ENCODE data around the gene GBE1. TPM values are rescaled to one million over a fixed set of nuclear protein-coding genes. Genes with fewer than 3 reads are reported as not detected.

GBE1 gene
- total and polyA plus RNA-seq, 11 donors, result 32.3 to 204 (median 95.9) TPM

DNA sequence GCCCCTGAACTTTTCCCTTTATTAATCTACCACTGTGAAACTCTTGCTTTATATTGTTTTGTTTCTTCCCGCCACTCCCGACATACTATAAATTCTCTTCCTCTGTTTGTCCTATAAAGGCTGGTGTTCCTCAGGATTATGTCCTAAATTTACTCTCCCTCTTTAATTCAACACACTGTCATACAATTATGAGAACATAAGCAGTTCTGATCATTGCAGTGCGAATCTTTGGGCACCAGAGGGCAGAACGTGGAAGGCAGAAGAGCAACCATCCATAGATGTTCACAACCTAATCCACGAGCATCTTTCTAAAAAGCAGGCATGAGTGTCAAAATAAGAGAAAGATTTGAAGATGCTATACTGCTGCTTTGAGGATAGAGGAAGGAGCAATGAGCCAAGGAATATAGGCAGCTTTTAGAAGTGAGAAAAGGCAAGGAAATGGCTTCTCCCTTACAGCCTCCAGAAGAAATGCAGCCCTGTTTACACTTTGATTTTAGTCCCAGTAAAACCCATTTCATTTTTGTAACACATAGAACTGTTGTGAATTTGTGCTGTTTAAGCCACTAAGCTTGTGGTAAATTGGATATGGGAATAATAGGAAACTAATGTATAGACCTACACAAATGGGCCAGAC is 179.4 kb downstream of the GBE1 start:
- peaks cover 0 to 63% (median 5%) of the 10 kb centered on the region in 9 donors for H3K36me3 ChIP-seq
- WGBS, 4 donors, result 50 to 56% (median 55%) methylated on average over 5 of the region's 5 CpGs
- ATAC-seq, result peak in 3 of 4 donors; percentile 47 to 72 (median 52)

DNA sequence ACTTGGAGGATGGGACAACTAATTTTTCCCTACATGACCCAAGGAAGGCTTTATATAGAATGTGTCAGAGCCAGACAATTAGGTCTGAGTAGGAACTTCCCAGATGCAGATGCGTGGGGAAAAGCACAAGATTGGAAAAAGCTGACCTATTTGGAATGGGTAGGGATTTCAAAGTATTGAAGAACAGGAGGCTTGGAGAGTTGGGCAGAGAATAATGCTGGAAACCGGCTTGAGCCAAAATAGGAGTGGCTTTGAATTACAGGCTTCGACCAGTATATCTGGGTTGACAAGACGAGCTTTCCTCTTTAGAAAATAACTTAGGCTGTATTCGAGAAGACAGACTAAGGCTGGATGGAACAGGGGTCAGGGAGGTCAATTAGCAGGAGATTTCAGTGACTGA is 181.1 kb downstream of the GBE1 start:
- no peak for DNase-seq

More for the DNA sequence above, 179.4 kb downstream of the GBE1 start:
- no peaks in the 10 kb centered on the region for H3K9me3 ChIP-seq
- H3K27ac ChIP-seq, result no peak overlapping the region
- H3K27me3 ChIP-seq, result no peaks in the 10 kb centered on the region
- TF ChIP-seq, protein P1, sequence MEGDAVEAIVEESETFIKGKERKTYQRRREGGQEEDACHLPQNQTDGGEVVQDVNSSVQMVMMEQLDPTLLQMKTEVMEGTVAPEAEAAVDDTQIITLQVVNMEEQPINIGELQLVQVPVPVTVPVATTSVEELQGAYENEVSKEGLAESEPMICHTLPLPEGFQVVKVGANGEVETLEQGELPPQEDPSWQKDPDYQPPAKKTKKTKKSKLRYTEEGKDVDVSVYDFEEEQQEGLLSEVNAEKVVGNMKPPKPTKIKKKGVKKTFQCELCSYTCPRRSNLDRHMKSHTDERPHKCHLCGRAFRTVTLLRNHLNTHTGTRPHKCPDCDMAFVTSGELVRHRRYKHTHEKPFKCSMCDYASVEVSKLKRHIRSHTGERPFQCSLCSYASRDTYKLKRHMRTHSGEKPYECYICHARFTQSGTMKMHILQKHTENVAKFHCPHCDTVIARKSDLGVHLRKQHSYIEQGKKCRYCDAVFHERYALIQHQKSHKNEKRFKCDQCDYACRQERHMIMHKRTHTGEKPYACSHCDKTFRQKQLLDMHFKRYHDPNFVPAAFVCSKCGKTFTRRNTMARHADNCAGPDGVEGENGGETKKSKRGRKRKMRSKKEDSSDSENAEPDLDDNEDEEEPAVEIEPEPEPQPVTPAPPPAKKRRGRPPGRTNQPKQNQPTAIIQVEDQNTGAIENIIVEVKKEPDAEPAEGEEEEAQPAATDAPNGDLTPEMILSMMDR (IDR thresholded peaks at IDR 0.05), result peak; percentile 32 to 69 (median 52)
- no peak for TF ChIP-seq POLR2A (IDR thresholded peaks at IDR 0.05)
- DNase-seq, result peak in 1 of 5 donors; percentile 19
- intact Hi-C loops (cut with DNase I), result loop anchor here in 4 of 10 donors (5.0 to 10.0 kb wide), 3 partner anchors 60 to 553 kb away; no protein-coding TSS in a partner anchor
- no peak overlapping the region for H3K4me3 ChIP-seq
- peaks cover 0 to 11% (median 0%) of the 10 kb centered on the region in 12 donors for H3K4me1 ChIP-seq

DNA sequence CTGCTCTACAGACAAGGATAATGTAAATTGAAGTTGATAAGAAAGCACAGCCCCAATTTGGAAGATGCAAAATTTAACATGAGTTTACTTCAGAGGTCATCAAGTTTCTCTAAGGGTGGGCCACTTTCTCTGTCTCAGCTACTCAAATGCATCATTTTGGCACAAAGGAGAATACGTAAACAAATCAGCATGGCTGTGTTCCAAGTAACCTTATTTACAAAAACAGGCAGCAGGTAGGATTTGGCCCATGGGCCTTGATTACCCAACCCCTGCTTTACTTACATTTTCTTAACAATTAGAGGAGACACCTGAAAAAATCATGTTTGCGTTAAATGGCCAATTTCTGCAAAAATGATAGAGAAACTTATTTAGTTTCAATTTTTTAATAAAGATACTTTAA is 181.7 kb downstream of the GBE1 start:
- peaks cover 0 to 11% (median 0%) of the 10 kb centered on the region in 12 donors for H3K4me1 ChIP-seq
- peaks cover 0 to 67% (median 11%) of the 10 kb centered on the region in 9 donors for H3K36me3 ChIP-seq
- H3K9me3 ChIP-seq, result no peaks in the 10 kb centered on the region
- H3K27me3 ChIP-seq, result no peaks in the 10 kb centered on the region
- 89 to 93% (median 91%) methylated on average over 2 of the region's 2 CpGs for WGBS, 4 donors
- no peak overlapping the region for H3K4me3 ChIP-seq
- intact Hi-C loops (cut with DNase I), result loop anchor here in 4 of 10 donors (5.0 to 10.0 kb wide), 3 partner anchors 63 to 555 kb away; no protein-coding TSS in a partner anchor
- no peak overlapping the region for H3K27ac ChIP-seq
- DNase-seq, result no peak
- no peak for ATAC-seq
- TF ChIP-seq, protein P1 (IDR thresholded peaks at IDR 0.05), result no peak
- TF ChIP-seq POLR2A (IDR thresholded peaks at IDR 0.05), result no peak

More for the DNA sequence above, 181.1 kb downstream of the GBE1 start:
- intact Hi-C loops (cut with DNase I), result loop anchor here in 4 of 10 donors (5.0 to 10.0 kb wide), 3 partner anchors 62 to 554 kb away; no protein-coding TSS in a partner anchor
- H3K27ac ChIP-seq, result peak overlapping the region in 1 of 12 donors; percentile 12
- peak in 3 of 4 donors; percentile 20 to 53 (median 39) for ATAC-seq
- peaks cover 0 to 66% (median 11%) of the 10 kb centered on the region in 9 donors for H3K36me3 ChIP-seq
- 25 to 36% (median 32%) methylated on average over 5 of the region's 5 CpGs for WGBS, 4 donors
- TF ChIP-seq POLR2A (IDR thresholded peaks at IDR 0.05), result no peak
- TF ChIP-seq, protein P1 (IDR thresholded peaks at IDR 0.05), result no peak
- H3K9me3 ChIP-seq, result no peaks in the 10 kb centered on the region
- H3K4me3 ChIP-seq, result no peak overlapping the region
- H3K27me3 ChIP-seq, result no peaks in the 10 kb centered on the region
- H3K4me1 ChIP-seq, result peaks cover 0 to 11% (median 0%) of the 10 kb centered on the region in 12 donors

DNA sequence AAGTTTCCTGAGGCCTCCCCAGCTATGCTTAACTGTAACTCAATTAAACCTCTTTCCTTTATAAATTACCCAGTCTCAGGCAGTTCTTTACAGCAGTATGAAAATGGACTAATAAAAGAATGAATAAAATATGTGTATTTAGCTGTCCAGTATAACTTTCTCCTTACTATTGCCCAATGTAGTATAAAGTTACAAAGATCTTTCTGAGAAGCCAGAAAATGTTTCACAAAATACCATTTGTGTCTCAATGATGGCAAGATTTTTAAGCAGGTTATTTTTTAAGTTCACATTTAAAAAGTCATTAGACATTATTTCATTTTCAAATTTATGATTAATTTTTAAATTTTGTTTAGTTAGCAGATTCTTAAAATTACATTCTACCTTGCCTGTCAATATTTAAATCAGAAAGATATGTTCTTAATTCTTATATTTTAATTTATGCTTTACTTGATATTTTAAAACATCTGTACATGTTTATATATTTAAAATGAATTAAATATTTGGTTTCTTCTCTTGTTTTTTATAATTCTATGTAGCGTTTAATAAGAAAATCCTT is 189.2 kb downstream of the GBE1 start:
- intact Hi-C loops (cut with DNase I), result no loop called here
- TF ChIP-seq POLR2A (IDR thresholded peaks at IDR 0.05), result no peak
- TF ChIP-seq, protein P1 (IDR thresholded peaks at IDR 0.05), result no peak
- no peak for DNase-seq
- H3K4me3 ChIP-seq, result no peak overlapping the region
- no peak overlapping the region for H3K27ac ChIP-seq
- 99 to 100% (median 99%) methylated on average over 1 of the region's 1 CpG for WGBS, 4 donors
- peaks cover 0 to 4% (median 0%) of the 10 kb centered on the region in 12 donors for H3K4me1 ChIP-seq
- H3K9me3 ChIP-seq, result no peaks in the 10 kb centered on the region
- ATAC-seq, result no peak
- peaks cover 0 to 31% (median 7%) of the 10 kb centered on the region in 9 donors for H3K36me3 ChIP-seq
- no peaks in the 10 kb centered on the region for H3K27me3 ChIP-seq
